Measurements from ENCODE around the gene TUBGCP4.
A peak's percentile ranks its signal among the peaks of the same experiment; 100 is the strongest.

TUBGCP4 gene

GRCh38 chr15:43406808-43407207 lies 35.9 kb downstream of the TUBGCP4 start:
- in situ Hi-C loops (cut with HindIII; ENCODE audit: low pct_ligation_motif_present, low sequenced_read_pairs), result no loop called here
- H3K27me3 ChIP-seq (replicated peaks), result no peaks in the 10 kb centered on the region
- H3K4me3 ChIP-seq (ENCODE audit: low read depth, low read length), result no peak overlapping the region
- H3K36me3 ChIP-seq (replicated peaks), result peaks cover 57% of the 10 kb centered on the region
- DNase-seq, result no peak
- no peak overlapping the region for H3K27ac ChIP-seq
- no peak for TF ChIP-seq CTCF (IDR thresholded peaks at IDR 0.05; ENCODE audit: low read depth, low read length, missing control alignments)

GRCh38 chr15:43408789-43409188 lies 37.9 kb downstream of the TUBGCP4 start:
- H3K27me3 ChIP-seq (replicated peaks), result no peaks in the 10 kb centered on the region
- DNase-seq, result no peak
- H3K4me3 ChIP-seq (ENCODE audit: low read depth, low read length), result no peak overlapping the region
- in situ Hi-C loops (cut with HindIII; ENCODE audit: low pct_ligation_motif_present, low sequenced_read_pairs), result no loop called here
- peaks cover 58% of the 10 kb centered on the region for H3K36me3 ChIP-seq (replicated peaks)
- no peak overlapping the region for H3K27ac ChIP-seq
- TF ChIP-seq CTCF (IDR thresholded peaks at IDR 0.05; ENCODE audit: low read depth, low read length, missing control alignments), result no peak

- in situ Hi-C loops (cut with HindIII; ENCODE audit: low pct_ligation_motif_present, low sequenced_read_pairs), result no loop called here
- peaks cover 55% of the 10 kb centered on the region for H3K36me3 ChIP-seq (replicated peaks)
- H3K27ac ChIP-seq, result no peak overlapping the region
- H3K4me3 ChIP-seq (ENCODE audit: low read depth, low read length), result no peak overlapping the region
- peak; percentile 32 for DNase-seq
- TF ChIP-seq CTCF (IDR thresholded peaks at IDR 0.05; ENCODE audit: low read depth, low read length, missing control alignments), result no peak
- H3K27me3 ChIP-seq (replicated peaks), result no peaks in the 10 kb centered on the region
Observed at GRCh38 chr15:43410572-43411214, 39.8 kb downstream of the TUBGCP4 start.

- Histone ChIP-seq H3K36me3 (replicated peaks) (peaks cover 55% of the 10 kb centered on the region), H3K27me3 (replicated peaks) (no peaks in the 10 kb centered on the region), H3K27ac (no peak overlapping the region), H3K4me3 (ENCODE audit: low read depth, low read length) (no peak overlapping the region)
- in situ Hi-C loops (cut with HindIII; ENCODE audit: low pct_ligation_motif_present, low sequenced_read_pairs), result no loop called here
- DNase-seq, result no peak
- no peak for TF ChIP-seq CTCF (IDR thresholded peaks at IDR 0.05; ENCODE audit: low read depth, low read length, missing control alignments)
Observed at GRCh38 chr15:43412096-43412495, 41.2 kb downstream of the TUBGCP4 start.

- H3K36me3 ChIP-seq (replicated peaks), result peaks cover 47% of the 10 kb centered on the region
- no peak for DNase-seq
- in situ Hi-C loops (cut with HindIII; ENCODE audit: low pct_ligation_motif_present, low sequenced_read_pairs), result no loop called here
Observed at GRCh38 chr15:43414196-43414595, 43.3 kb downstream of the TUBGCP4 start.

More at GRCh38 chr15:43414196-43414595, 43.3 kb downstream of the TUBGCP4 start:
- H3K27me3 ChIP-seq (replicated peaks), result no peaks in the 10 kb centered on the region
- no peak overlapping the region for H3K27ac ChIP-seq
- TF ChIP-seq CTCF (IDR thresholded peaks at IDR 0.05; ENCODE audit: low read depth, low read length, missing control alignments), result no peak
- H3K4me3 ChIP-seq (ENCODE audit: low read depth, low read length), result no peak overlapping the region
